HUDEP-2 (cell line): Measurements from ENCODE around the gene CXorf66.

Source experiments
- DNase-seq, 76 experiments: peaks; one replicate each; lab custom pipeline; 2025; ENCODE audit not compliant: unreplicated experiment in 76 of 76; lab: John Stamatoyannopoulos, UW

CXorf66 gene

DNA sequence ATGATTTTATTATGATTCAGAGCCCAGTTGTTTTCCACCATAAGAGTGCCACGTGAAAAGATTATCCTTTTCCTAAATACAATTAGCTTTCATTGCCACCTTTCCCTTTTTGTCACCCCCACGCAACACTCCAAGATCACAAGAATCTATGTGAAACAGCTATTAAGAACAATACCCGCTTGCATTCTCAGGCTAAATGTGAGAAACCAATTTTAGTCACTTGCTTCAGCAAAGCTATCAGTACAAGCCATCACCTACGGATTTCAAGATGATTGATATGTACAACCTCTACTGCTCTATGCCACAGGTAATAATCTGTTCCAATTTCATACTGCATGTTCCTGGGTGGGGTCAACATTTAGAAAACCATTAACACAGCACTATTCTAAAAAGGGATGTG, 34.9 kb downstream of the CXorf66 start:
- DNase-seq: no peak

DNA sequence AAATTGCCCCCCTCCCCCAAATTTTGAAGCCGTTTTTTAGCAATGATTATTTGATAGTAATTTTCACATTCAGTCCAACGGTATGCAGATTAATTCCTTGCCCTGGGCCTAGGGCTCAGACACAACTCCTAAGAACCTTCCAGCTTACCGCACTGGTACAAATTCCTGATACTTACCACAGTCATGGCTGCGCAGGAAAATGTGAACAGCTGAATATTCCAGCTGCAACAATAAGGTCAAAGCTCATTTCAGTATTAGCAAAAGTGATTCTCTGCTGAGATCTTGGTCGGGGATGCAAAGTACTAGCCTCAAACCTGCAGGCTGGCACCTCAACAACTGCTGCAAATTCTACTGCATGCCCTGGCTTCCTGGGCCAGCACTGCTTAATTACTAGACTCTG, 35.4 kb downstream of the CXorf66 start:
- no peak for DNase-seq

- no peak for DNase-seq
These were observed 40.6 kb downstream of the CXorf66 start for GRCh38 chrX:139924696-139925095.

DNA sequence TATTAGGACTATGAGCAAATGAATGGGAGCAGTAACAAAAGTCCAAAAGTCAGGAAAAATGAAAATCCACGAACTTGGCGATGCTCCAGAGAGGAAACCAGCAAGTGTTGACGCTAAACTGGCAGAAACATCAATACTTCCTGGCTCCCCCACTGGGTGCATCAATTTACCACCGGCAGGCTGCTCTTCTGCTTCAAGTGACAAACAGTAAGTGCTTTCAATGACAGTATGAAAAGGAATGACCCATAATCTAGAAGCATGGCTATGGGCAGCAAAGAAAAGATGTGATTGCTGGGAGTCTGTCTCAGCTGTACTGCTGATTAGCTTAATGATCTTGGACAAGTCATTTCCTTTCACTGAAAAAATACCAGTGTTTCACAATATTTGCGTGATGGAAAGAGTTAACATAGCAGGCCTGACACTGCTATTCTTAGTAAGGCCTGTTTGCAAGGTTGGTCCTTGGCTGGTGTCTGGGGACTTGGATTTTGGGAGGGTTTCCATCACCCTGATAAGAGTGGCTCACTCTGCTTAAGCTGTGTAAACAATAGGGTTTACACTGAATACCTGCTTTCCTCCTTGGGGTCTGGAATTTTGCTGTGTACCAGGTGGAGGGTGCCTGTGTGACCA, 41.1 kb downstream of the CXorf66 start:
- DNase-seq: no peak

GRCh38 chrX:139921142-139921541, 44.2 kb downstream of the CXorf66 start:
- peak in 2 of 76 experiments; percentile 0 for DNase-seq

- peak in 22 of 76 experiments; percentile 0 to 46 (median 7) for DNase-seq
These were observed 45.0 kb downstream of the CXorf66 start for GRCh38 chrX:139920316-139920715.

GRCh38 chrX:139914421-139914820, 50.9 kb downstream of the CXorf66 start:
- DNase-seq: no peak

GRCh38 chrX:139909712-139910111, 55.6 kb downstream of the CXorf66 start:
- no peak for DNase-seq

DNA sequence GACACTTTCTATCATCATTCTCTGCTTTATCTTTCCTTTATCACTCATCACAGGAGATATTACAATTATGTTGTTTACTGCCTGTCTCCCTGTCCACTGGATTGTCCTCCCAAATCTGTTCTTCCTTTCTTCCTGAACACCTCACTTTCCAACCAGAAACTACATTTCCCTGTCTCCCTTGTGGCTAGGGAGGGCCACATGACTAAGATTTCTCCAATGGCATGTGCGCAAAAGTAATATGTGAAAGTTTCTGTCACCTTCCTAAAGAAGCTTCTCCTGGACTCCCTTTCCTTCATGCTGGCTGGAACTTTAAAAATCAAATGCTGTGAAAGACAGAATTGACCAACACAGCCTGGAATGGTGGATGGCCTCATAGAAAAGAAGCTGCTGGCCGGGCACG, 58.2 kb downstream of the CXorf66 start:
- DNase-seq: no peak

- no peak for DNase-seq
These were observed 59.6 kb downstream of the CXorf66 start for GRCh38 chrX:139905743-139906142.
